Stimulated activated CD8-positive, alpha-beta memory T cell treated with anti-CD3 and anti-CD28 coated beads, Interleukin-4, amount 100 ng/mL, for 4 hours (primary cell): ENCODE results near the gene DHPS.
A peak's percentile ranks its signal among the peaks of the same experiment; 100 is the strongest.
"Not testable (repeated sequence)": the region's sequence is repeated elsewhere in the genome, so short reads cannot be mapped to it uniquely, and the experiment has no call there.

Source experiments
- DNase-seq, 2 donors: peaks; one replicate each; pipeline ENCODE4 v3.0.0-alpha.2; 2020; ENCODE audit warnings: low read depth in 2 of 2, low spot score in 1 of 2

Gene DHPS

GRCh38 chr19:12647047-12647446, 34.6 kb downstream of the DHPS start:
- no peak for DNase-seq

- no peak for DNase-seq
These were observed 35.1 kb downstream of the DHPS start for GRCh38 chr19:12646551-12646950.

- not testable (repeated sequence) for DNase-seq
These were observed 38.0 kb downstream of the DHPS start for GRCh38 chr19:12643716-12644115.

DNA sequence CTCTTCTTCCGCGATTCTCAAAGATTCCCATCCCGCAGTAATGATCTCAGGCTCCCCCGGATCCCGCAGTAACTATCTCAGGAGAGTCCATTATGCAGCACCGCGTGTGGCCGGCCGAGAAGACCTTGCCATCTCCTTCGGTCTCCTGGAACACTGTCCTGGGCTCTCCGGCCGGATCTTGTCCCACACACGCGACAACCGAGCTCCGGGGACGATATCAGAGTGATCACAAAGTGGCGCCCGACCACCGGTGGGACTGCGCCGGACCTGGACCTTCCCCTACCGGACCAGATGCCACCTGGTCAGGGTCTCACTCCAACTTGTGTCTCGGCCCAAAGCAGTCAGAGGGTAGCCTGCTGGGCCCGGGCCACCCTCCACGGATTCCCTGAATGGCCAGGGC, 39.2 kb downstream of the DHPS start:
- DNase-seq = no peak

- DNase-seq = no peak
These were observed 40.2 kb downstream of the DHPS start for GRCh38 chr19:12641456-12641855.

DNA sequence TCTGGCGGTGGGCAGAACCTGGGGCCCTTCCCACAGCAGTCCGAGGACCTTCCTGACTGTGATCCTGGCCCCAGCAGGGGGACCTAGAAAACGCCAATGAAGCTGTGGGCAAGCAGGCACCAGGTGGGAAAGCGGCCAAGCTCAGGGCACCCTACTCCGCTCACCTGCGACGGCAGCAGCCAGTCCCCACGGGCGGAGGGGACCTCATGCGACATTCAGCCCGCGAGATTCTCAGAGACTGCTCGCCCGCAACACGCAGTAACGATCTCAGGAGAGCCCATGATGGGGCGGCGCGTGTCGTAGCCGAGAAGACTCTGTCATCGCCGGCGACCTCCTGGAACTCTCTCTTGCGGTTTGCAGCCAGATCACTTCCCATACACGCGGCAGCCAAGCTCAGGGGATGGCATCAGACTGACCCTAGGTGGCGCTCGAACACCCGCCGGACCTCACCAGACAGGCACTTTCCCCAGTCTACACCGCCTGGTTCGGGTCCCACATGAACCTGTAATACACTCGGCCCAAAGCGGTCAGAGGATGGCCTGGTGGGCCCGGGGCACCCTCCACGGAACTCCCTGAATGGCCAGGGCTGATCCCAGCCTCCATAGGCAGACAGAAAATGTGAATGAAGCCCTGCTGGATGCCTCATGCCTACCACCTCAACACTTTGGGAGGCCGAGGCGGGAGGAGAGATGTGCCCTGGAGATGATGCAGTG, 41.6 kb downstream of the DHPS start:
- DNase-seq = peak; percentile 64 to 75

- no peak for DNase-seq
These were observed 43.0 kb downstream of the DHPS start for GRCh38 chr19:12638611-12639182.

DNA sequence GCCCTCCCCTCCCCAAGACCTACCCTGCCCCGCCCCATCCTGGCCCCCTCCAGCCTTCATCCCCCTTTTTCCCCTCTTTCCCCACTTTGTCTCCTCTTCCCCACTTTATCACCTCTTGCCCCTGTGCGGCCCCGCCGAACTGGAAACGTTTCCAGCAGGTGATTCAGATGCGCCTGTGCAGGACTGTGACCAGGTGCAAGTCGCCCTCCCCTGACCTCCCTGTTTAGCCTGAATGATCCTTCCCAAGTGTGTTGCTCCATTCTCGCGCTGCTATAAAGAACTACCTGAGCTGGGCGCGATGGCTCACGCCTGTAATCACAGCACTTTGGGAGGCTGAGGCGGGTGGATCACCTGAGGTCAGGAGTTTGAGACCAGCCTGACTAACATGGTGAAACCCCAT, 45.0 kb downstream of the DHPS start:
- no peak for DNase-seq

DNA sequence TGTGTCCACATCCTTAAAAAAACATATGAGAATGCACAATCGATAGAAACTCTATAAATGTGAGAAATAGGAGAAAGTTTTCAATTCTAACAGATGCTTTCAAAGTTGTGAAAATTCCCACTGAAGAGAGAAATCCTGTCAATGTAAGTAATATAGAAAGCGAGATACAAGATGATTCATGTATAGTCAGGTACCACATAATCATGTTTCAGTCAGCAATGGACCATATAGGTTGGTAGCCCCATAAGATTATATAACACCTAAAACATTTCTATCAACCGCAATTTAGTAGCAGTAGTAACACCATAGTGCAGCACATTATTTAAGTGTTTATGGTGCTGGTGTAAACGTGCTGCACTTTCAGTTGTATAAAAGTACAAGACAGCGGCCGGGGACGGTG, 52.5 kb downstream of the DHPS start:
- DNase-seq = no peak

GRCh38 chr19:12628040-12629022, 53.3 kb downstream of the DHPS start:
- no peak for DNase-seq

DNA sequence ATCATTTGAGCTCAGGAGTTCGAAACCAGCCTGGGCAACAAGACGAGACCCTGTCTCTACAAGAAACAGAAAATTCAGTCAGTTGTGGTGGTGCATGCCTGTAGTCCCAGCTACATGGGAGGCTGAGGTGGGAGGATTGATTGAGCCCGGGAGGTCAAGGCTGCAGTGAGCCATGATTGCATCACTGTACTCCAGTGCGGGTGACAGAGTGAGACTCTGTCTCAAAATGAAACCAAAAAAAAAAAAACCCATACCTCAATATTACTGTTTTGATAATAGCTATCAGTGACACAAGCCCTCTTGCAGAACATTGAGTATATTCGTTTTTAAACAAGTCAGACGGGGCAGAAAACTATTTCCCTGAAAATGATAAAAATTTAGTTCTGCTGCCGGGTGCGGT, 54.7 kb downstream of the DHPS start:
- DNase-seq = no peak
